GM12878 (cell line): ENCODE results near the gene KRT7.

Experiments used
- CHD2 ChIP-seq: IDR thresholded peaks from 2 replicates; pipeline ENCODE4 v1.6.1; 2011; ENCODE audit warnings: low read depth, low read length, improper control_type of control experiment, borderline replicate concordance
- NRF1 ChIP-seq: conservative IDR thresholded peaks from 2 replicates; pipeline ENCODE4 v1.6.1; 2011; ENCODE audit warnings: mild to moderate bottlenecking, low read depth, low read length, improper control_type of control experiment
- POLR2A ChIP-seq: IDR thresholded peaks from 2 replicates; pipeline ENCODE4 v1.6.1; 2011; ENCODE audit warnings: low read depth, mild to moderate bottlenecking, low read length
- RAD21 ChIP-seq: IDR thresholded peaks from 2 replicates; pipeline ENCODE4 v1.6.1; 2011; ENCODE audit warnings: mild to moderate bottlenecking, low read depth, low read length, moderate library complexity; ENCODE audit not compliant: insufficient read depth
- TF ChIP-seq, protein P1 (sequence below), 3 experiments: IDR thresholded peaks in 2 of 3; conservative IDR thresholded peaks in 1 of 3; 2 replicates each; pipeline ENCODE4 v1.5.1; 2011; ENCODE audit warnings: low read depth in 3 of 3, low read length in 3 of 3, mild to moderate bottlenecking in 3 of 3, control low read depth in 2 of 3, moderate library complexity in 2 of 3, inconsistent platforms in 1 of 3, mixed read lengths in 1 of 3; ENCODE audit not compliant: control insufficient read depth in 2 of 3, insufficient read depth in 1 of 3; ENCODE audit errors: extremely low read depth in 1 of 3
- TF ChIP-seq, protein P2 (sequence below): IDR thresholded peaks from 2 replicates; pipeline ENCODE4 v1.6.1; 2012; ENCODE audit warnings: low read depth, low read length, improper control_type of control experiment

DNA sequence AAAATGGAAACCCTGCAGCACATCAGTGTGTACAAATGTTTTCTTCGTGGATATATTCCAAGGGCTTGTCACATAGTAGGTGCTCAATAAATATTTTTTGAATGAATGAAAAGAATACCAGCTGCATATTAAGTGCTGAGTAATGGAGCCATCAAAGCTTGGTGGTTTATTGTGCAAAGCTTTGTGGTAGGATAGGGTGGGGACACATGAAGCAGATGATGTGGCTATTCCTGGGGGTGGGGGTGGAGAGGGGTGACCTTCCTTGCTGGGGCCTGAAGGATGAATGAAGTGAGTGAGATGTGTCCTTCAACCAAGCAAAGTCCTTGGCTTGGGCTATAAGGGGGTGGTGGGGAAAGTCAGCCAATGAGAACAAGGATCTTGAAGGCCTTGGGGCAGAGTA lies 62.6 kb downstream of the KRT7 start:
- TF ChIP-seq, protein P1, sequence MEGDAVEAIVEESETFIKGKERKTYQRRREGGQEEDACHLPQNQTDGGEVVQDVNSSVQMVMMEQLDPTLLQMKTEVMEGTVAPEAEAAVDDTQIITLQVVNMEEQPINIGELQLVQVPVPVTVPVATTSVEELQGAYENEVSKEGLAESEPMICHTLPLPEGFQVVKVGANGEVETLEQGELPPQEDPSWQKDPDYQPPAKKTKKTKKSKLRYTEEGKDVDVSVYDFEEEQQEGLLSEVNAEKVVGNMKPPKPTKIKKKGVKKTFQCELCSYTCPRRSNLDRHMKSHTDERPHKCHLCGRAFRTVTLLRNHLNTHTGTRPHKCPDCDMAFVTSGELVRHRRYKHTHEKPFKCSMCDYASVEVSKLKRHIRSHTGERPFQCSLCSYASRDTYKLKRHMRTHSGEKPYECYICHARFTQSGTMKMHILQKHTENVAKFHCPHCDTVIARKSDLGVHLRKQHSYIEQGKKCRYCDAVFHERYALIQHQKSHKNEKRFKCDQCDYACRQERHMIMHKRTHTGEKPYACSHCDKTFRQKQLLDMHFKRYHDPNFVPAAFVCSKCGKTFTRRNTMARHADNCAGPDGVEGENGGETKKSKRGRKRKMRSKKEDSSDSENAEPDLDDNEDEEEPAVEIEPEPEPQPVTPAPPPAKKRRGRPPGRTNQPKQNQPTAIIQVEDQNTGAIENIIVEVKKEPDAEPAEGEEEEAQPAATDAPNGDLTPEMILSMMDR (IDR thresholded peaks at IDR 0.05 in 2 of 3, conservative IDR thresholded peaks at IDR 0.05 in 1 of 3; ENCODE audit: control insufficient read depth in 2 of 3, extremely low read depth in 1 of 3, insufficient read depth in 1 of 3, low read depth in 3 of 3, low read length in 3 of 3) = no peak
- TF ChIP-seq CHD2 (no peak), NRF1 (no peak), POLR2A (no peak), RAD21 (no peak)
- TF ChIP-seq, protein P2, sequence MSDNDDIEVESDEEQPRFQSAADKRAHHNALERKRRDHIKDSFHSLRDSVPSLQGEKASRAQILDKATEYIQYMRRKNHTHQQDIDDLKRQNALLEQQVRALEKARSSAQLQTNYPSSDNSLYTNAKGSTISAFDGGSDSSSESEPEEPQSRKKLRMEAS = no peak
